Kidney tubule cell (primary cell): ENCODE results near the gene KRTAP10-6.
A peak's percentile ranks its signal among the peaks of the same experiment; 100 is the strongest.
"Not testable (repeated sequence)": the region's sequence is repeated elsewhere in the genome, so short reads cannot be mapped to it uniquely, and the experiment has no call there.

ENCODE experiments used
- DNase-seq: peaks from one replicate; pipeline ENCODE4 v3.0.0-alpha.2; 2018; ENCODE audit warnings: low spot score

The KRTAP10-6 gene

DNA sequence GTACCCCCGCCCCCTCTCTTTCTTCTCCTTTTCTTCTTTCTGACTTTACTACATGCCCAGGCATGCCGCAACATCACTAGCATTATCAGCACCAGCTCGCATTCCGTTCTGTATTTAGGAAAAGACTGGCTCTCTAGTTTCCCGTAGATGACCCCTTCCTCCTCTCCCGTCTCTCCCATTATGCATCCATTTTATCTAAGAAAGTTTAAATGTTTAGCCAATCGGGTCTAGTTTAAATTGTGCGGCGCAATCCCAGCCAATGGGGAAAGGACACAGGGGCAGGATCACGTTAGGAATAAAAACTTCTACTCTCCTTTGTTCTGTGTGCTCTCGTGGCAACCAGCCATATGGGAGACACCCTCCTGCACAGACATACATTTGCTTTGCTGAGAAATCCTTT lies 5.8 kb upstream of the KRTAP10-6 start:
- no peak for DNase-seq

DNA sequence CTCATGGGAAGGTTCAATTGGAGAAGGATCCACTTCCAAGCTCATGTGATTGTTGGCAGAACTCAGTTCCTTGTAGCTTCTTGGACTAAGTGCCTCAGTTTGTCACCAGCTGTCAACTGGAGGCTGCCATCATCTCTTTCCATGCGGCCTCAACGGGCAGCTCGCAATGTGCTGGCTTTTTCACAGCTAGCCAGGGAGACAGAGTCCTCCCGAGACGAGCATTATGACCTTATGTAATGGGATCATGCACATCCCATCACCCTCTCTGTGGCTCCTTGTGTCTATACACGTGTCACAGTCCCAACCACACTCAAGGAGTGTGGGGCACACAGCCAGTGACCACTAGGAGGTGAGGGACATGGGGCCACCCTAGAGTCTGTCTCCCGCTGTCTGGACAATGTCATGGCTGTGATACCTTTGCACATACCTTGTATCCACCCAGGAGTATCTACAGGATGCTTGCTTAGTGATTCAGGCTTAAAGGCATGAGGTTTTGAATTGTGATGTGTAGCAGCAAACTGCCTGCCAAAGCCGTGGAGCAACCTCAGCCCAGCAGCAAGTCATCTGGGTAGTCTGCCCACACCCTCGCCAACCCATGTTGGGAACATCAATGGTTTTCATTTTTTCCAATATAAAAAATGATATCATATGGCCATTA lies 3.9 kb upstream of the KRTAP10-6 start:
- peak; percentile 87 for DNase-seq

DNA sequence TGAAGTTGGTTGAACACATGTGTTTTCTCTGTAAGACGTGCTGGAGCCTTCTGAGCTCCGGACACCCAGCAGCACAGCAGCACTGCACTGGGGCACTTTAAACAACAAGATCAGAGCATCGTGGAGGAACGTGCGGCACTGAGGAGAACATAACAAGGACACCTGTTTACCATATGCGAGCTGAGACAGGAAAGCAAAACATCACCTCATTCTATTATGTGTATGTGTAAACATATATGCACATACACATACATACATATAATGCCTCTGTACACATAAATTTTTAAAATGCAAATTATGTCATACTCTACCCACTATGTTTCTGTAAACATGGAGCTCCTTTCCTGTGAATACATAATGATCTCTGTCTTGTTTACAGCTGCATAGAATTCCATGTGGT lies 3.2 kb upstream of the KRTAP10-6 start:
- no peak for DNase-seq

DNA sequence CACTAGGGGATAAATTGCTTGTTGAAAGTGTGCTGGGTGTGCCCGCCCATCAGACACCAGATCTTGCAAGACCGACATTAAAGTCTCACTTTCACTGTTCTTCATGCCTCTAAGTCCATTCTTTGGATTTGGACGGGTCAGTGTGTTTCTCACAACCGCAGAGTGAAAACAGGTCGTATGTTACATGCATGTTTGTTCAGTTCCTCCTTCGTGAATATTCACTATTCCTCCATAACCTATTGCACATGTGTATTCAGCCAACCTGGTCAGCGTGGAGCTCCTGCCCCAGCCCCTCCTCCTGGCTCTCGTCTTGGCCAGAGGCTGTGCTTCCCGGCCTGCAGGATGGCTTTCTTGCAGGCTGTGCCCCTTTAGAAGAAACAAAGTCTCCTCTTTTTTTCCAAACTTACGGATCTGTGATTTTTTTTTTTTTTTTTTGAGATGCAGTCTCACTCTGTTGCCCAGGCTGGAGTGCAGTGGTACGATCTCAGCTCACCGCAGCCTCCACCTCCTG lies 2.2 kb upstream of the KRTAP10-6 start:
- DNase-seq, result no peak

DNA sequence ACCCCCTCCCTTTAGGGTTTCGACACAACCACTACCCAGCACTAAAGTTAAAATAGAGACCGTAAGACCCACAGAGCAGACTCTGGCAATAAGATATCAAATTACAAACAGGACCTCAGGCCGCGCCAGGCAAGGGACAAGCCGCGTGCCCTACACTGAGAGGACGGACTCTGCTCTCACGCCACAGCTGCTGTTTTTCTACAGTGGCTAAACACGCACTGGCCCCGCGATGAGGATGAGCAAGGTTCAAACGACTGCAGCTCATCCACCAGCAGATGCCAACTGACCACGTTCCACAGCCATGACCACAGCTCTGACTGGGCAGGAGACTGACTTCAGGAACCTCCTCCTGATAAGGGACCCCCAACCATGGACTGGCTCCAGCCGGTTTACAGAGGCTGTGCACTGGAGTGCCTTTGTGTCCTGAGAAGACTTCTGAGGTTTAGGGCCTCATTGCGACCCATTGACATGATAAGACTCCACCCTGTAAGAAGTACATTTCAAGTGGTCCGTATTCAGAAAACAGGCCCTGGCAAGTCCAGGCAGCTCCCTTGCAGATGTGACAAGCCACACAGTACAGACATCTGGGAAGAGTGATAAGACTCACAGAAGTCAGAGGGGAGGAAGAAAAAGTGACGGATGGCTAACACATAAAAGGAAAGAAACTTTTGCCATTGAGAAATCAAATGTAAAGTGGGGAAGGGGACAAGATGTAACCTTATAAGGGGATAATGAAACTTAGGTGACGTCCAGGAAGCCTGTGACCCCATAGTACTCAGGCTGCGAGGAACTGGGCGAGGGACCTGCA lies 1.5 kb upstream of the KRTAP10-6 start:
- DNase-seq, result peak; percentile 65

DNA sequence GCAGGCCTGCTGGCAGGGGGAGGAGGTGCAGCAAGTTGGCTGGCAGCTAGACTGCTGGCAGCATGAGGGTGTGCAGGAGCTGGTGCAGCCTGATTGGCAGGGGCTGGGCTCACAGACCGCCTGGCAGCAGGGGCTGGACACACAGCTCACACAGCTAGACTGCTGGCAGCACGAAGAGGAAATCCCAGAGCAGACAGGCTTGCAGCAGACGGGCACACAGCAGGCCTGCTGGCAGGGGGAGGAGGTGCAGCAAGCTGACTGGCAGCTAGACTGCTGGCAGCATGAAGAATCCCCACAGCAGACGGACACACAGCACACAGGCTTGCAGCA lies 539 bp downstream of the KRTAP10-6 start:
- DNase-seq, result not testable (repeated sequence)

DNA sequence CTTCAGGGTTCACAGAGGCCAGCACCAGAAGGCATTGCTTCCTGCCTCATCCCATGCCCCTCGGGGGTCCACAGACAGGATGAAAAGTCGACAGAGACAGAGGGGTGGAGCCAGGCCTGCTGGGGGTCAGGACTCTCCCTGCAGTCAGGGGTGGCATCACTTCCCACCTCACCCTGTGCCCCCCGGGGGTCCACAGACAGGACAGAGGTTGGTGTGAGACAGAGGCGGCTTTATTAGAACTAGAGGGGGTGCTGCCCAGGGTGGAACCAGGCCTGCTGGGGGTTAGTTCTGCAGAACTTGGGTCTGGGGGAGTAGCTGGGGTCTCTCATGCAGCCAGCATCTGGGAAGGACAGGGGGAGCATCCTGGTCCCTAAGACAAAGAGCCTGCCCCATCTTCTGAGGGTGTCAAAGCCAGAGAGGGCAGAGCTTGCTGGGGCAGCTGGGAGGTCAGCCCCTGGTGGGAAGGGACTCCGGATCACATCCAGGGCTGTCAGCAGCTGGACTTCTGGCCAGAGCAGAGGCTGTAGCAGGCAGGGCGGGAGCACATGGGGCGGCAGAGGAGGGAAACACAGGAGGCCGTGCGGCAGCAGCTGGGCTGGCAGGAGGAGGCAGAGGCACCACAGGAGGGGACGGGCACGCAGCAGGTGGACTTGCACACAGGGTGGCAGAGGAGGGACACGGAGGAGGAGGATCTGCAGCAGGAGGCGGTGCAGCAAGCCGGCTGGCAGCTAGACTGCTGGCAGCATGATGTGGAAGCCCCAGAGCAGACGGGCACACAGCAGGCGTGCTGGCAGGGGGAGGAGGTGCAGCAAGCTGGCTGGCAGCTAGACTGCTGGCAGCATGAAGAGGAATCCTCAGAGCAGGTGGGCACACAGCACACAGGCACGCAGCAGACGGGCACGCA lies 1.2 kb downstream of the KRTAP10-6 start:
- not testable (repeated sequence) for DNase-seq

DNA sequence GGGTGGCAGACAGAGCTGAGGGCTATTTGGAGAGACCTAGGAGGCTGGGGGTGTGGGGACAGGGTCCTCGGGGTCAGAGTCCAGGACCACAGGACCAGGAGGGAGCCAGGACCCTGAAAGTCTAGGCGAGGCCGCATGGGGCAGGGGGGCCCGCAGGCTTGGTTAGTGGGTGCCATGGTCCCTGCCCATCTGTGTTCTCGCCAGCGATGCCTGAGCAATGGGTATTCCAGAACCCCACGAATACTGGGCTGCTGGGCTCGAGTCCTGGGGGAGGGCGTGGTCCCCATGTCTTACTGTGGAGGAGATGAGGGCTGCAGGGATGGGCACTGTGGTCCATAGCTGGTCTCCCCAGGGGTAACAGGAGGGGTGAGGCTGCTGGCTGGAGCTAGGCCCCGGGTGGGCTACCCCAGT lies 2.0 kb downstream of the KRTAP10-6 start:
- DNase-seq, result no peak

DNA sequence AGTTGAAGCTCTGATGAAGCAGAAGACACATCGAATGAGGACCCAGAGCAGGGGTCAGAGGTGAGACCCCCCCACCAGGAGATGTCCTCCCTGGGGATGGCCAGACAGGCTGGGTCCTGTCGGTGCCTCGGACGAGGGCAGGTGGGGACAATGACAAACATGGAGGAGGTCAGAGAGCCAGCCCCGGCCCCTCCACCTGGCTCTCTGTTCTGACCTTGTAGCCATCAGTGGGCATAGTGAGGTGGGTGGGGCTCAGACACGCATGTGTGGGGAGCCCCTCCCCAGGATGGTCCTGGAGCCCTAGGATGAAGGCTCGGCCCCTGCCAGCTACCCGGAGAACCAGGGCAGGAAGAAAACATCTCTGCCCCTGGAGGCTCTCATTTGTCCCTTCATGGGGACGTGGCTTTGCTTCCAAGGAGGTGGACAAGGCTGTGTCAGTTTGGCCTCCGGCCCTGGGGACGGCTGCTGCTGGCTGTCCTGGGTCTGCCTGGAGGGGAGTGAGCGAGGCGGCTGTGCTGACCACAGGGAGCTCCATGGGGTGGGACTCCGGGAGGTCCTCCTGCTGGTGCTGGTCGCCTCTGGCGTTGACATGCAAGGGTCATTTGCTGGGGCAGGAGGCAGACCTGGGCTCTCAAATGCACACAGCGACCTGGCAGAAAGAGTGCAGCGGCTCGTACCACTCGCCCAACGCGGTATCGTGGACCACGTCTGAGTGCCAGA lies 2.6 kb downstream of the KRTAP10-6 start:
- DNase-seq, result no peak

DNA sequence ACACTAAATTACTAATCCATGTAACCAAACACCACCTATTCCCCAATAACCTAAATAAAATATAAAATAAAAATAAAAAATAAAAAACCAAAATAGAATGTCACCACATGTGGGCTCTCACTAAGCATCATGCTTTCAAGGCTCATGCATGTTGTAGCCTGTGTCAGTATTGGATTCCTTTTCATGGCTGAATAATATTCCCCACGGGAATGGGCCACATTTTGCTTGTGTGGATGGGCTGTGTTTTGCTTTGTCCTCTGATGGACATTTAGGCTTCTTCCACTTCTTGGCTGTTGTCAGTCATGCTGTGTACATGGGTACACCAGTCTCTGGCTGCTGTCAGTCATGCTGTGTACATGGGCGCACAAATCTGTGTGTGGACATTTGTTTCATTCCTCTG lies 3.2 kb downstream of the KRTAP10-6 start:
- DNase-seq, result no peak

DNA sequence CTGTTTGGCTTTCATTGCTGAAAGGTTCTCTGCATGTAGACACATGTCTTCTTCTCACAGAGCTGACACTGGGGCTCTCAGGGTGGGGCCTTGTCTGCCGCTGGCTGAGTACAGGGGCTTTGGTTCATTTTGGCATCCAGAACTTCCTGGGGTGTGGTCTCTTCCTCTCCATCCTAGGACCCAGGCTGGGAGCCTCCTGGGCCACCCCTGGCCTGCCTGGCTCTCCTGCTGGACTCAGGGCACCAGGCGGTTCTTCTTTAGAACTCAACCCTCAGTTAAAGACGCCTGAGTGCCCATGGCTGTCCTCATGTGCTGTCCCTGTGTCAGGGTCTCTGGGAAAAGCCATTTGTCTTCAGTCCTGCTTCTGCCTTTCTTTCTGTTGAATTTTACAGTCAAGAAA lies 6.4 kb downstream of the KRTAP10-6 start:
- no peak for DNase-seq

DNA sequence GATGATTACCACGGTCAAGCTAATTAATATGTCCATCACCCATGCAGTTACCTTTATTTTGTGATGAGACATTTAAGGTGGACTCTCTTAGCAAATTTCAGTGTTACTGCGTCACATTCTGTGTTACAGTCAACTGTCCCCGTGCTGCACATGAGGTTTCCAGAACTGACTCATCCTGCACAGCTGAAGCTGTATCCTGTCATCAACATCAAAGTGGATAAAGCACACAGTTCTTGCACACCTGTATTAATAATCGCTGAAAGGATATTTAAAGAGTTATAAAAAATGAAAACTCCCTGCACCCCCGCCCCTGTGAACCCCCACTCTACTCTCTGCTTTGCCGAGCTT lies 8.5 kb downstream of the KRTAP10-6 start:
- DNase-seq, result no peak

DNA sequence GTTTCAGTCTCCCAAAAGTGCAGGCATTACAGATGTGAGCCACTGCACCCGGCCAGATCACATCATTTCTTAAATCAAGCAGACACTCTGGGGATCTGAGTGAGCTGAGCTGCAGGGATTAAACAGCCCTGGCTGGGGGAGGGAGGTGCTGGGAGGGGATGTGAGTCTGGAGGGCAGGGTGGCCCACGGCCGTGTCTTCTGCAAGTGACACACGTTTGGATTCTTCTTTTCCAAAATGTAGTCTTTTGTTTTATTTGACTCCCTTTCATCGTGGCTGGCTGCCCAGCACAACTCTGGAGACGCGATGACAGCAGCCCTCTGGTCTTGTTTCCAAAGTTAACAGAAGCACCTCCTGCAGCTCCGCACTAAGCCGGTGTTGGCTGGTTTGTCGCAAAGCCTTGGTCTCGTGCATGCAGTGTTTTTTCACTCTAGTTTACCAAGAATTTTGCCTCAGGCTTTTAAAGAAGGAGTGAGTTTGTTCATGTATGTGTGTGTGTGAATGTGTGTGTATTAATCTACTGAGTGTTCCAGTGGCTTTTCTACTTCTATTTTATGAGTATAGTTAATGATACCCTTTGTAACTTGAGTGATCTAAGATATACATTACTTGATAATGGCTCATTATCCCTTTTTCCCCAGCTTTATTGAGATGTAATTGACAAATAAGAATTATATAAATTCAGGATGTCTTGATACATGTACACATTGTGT lies 9.1 kb downstream of the KRTAP10-6 start:
- DNase-seq, result no peak

DNA sequence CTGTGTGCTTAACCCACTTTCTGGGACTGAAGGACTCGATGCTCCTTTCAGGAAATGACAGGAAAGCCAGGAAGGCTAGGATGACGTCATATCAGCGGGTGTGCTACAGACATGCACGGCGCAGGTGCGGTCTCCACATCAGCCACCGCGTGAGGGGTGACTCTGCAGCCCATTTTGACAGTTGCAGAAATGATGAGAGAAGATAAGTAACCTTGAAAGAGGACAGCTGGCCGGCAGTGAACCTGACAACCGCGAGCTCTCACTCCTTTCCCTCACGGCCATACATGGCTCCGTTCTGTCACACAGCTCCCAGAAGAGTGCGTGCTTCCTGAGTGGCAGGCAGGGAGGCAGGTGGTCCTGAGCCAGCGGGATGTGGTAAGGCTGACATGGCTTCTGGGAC lies 10.2 kb downstream of the KRTAP10-6 start:
- no peak for DNase-seq

DNA sequence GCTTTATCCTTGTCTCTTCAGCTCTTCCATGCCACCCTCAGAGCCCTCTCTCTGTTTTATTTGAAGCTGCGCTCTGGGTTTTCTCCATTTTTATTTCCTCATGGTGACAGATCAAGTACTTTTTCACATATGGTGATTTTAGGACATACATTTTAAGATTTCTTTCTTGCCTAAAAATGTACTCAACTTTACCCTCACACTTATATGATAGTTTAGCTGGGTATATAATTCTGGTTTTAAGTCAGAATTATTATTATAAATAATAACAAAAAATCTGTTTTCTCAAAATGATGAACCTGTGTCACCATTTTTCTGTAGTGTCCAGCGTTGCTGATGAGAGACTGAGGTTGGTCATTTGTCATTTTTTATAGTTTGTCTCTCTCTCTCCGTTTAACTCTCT lies 11.1 kb downstream of the KRTAP10-6 start:
- no peak for DNase-seq

DNA sequence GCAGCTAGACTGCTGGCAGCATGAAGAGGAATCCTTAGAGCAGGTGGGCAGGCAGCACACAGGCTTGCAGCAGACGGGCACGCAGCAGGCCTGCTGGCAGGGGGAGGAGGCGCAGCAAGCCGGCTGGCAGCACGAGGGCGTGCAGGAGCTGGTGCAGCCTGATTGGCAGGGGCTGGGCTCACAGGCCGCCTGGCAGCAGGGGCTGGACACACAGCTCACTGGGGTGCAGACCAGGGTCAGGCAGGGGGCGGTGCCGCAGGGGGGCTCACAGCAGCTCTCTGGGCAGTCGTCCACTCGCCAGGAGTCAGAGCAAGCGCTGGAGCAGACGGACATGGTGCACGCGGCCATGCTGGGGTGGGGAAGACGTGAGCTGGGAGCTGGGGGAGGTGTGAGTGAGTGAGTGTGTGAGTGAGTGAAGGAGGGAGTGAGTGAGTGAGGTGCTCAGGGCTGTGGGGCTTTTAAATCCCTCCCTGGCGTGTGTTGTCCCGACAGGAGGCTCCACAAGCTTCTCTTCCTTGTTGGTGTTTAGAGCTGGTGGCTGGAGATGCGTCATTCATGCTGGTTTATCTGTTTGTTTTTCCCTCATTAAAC lies 12.0 kb downstream of the KRTAP10-6 start, which contains the start of gene KRTAP10-5:
TSS of gene KRTAP10-5 (minus strand) at position 374 of the 591 bp plus-strand sequence. CDS start at position 348, 26 bp downstream.
- DNase-seq, result not testable (repeated sequence)

DNA sequence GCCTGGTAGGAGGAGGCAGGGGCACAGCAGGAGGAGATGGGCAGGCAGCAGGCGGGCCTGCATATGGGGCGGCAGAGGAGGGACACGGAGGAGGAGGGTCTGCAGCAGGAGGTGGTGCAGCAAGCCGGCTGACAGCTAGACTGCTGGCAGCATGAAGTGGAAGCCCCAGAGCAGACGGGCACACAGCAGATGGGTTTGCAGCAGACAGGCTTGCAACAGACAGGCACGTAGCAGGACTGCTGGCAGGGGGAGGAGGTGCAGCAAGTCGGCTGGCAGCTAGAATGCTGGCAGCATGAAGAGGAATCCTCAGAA lies 12.5 kb downstream of the KRTAP10-6 start:
- DNase-seq, result no peak

DNA sequence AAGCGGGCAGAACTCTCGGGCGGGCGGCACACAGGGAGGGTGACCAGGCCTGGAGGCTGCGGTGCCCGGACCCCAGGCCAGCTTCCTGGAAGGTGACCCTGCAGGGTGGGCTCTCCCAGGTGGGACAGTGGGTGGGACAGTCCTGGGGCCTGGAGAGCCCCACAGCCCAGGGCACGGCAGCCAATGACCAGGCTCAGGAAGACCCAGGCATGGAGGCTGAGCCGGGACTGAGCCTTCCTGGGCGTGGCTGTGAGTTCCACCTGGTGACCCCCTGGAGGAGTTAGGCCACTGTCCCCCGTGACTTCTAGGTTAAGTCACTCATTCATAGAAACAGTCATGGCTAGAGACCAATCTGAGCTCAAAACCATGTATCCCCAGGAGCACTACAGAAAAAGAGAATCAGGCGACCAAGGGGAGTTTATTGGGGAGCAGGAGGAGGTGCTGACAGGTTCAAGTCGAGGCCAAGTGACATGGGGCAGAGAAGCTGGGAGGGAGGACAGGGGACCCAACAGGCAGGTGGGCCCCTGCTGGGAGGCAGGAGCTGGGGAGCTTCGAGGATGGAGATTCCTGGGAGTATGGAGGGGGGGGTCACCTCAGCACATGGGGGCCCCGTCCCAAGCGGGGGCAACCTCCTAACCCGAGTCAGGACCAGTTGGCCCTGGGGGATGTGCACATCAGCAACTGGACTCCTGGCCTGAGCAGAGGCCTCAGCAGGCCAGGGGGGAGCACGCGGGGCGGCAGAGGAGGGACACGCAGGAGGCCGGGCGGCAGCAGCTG lies 13.1 kb downstream of the KRTAP10-6 start:
- no peak for DNase-seq

DNA sequence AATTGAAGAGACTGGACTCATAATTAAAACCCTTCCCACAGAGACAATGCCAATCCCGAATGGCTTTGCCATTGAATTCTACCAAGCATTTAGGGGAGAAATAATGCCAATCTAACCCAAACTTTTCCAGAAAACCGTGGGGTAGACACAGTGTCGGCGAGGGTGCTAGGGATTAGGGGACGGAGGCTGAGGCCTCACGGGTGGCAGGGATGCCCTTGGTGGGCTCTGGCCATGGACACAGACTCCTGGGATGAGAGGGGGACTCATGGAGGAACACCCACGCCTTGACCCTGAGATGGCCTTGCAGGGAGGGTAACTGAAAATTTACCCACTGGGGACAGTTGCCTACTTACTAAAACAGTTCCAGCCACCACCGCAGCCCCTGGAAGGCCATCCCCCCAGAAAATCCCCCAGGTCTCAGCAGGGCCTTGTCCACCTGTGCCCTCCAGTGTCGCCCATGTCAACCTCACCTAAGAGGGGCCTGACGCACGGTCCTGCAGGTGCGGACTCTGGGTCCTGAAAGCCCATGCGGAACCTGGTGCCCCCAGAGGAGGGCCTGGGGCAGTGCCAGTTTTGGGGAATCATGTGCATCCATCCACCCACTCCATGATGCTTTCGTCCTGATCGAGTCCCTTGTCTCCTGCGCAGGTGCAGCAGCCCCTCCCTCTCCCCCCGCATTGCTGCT lies 13.8 kb downstream of the KRTAP10-6 start:
- no peak for DNase-seq

DNA sequence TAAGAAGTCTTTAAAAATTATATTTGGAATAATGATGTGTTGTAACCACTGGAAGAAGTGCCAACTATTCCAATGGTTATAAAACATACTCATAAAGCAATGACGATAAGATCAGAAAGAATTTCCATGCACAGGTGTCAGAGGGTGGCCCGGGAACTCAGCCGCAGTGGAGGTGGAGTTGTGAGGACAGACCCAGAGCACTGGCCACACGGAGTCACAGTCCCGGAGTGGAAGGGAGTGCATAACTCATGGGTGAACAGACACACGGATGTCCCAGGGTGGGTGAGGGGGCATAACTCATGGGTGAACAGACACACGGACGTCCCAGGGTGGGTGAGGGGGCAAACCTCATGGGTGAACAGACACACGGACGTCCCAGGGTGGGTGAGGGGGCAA lies 16.3 kb downstream of the KRTAP10-6 start:
- no peak for DNase-seq
